Ammon's horn (tissue), 1 donor: ENCODE data around the gene ADAMTSL1.
"Not testable (repeated sequence)": the region's sequence is repeated elsewhere in the genome, so short reads cannot be mapped to it uniquely, and the experiment has no call there.

Experiments used
- DNase-seq: peaks from one replicate; pipeline ENCODE4 v3.0.0-alpha.2; 2016; ENCODE audit warnings: low spot score

ADAMTSL1 gene

DNA sequence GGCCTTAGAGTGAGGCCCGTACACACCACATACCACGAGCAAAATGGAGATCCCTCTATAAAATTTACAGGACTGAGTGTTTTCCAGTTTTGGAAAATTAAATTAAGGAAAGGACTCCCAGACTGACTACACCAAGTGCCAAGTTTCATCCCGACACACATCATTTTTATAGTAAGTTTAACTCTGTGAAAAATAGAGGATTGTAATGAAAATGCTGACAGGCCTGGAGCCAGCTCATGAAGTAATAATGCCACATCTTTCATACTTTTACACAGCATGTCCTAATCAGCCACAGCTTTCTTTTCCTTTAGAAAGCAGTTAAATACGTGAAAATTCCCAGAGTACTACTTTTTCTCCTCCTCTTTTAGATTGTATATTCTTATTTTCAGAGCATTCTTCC, 389.8 kb downstream of the ADAMTSL1 start:
- no peak for DNase-seq

- DNase-seq = no peak
These were observed 390.6 kb downstream of the ADAMTSL1 start for GRCh38 chr9:18864516-18864915.

- no peak for DNase-seq
These were observed 391.6 kb downstream of the ADAMTSL1 start for GRCh38 chr9:18865542-18865941.

- DNase-seq = no peak
These were observed 392.3 kb downstream of the ADAMTSL1 start for GRCh38 chr9:18866121-18866831.

DNA sequence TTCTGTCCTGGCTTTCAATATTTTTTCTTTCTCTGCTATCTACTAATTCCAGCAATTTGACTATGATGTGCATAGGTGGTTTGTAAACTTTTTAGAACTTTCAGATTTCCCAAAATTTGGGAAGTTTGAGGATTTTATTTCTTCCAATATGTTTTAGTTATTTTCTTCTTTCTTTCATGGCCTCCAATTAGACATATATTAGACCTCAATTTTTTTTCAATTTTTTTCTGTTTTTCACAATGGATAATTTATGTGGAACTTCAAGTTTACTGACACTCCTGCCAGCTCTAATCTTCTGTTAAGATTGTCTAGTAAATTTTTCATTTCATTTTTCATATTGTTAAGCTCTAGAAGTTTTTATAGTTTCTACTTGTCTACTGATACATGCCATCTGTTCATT, 395.8 kb downstream of the ADAMTSL1 start:
- no peak for DNase-seq

- DNase-seq = no peak
These were observed 400.1 kb downstream of the ADAMTSL1 start for GRCh38 chr9:18874069-18874468.

DNA sequence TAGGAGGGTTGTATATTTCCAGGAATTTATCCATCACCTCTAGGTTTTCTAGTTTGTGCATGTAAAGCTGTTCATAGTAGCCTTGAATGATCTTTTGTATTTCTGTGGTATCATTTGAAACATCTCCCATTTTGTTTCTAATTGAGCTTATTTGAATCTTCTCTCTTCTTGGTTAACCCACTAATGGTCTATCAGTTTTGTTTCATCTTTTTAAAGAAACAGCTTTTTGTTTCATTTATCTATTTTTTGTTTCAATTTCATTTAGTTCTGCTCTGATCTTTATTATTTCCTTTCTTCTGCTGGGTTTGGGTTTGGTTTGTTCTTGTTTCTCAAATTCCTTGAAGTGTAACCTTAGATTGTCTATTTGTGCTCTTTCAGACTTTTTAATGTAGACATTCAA, 401.0 kb downstream of the ADAMTSL1 start:
- not testable (repeated sequence) for DNase-seq

DNA sequence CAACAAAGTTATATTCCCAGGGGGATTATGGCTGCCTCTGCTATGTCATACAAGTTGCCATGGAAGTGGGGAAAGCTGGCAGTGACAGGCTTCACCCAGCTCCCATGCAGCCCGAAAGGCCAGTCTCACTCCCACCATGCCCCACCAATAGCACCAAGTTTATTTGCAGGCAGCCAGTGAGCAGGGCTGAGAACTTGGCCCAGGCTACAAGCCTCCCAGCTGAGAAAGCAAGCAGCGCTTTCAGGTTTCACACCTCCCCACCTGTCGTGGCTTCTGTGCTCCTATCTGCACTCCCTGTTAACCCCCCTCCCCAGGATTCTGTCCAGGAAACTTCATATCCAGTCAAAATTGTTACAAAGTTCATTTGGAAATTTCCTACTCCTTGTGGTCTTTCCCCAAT, 404.0 kb downstream of the ADAMTSL1 start:
- DNase-seq = no peak

- no peak for DNase-seq
These were observed 407.8 kb downstream of the ADAMTSL1 start for GRCh38 chr9:18881758-18882157.

DNA sequence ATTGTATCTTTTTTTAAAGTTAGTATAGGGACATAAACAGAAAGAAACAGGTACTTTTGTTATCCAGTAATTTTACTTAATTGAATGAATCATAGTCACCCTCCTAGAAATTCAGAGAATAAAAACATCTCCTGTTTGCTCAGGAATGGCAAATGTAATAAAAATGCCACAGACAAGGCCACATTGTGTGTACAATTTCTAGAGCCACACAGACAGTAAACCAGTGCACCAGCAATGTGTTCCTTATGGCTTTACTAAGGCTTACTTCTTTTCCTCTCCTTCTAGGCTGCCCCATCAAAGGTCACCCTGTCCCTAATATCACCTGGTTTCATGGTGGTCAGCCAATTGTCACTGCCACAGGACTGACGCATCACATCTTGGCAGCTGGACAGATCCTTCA, 413.6 kb downstream of the ADAMTSL1 start:
- DNase-seq = no peak

DNA sequence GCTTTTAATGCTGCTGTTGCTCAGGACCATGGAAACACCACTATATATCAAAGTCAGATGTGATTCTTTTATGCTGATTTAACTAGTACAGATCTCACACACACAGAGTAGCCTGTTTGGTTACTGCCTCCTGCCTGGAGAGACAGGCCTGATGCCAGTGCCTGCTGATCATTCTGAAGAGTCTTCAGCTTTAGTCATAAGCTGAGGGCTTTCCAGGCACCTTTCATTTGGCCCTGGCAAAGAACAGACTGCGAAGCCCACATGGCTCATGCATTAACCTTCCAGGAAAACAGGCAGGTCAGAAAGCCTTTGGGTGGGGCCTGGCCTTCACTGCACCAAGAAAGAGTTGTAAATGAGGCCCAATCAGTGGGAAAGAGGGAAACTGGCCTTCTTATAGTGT, 414.3 kb downstream of the ADAMTSL1 start:
- no peak for DNase-seq

- DNase-seq = no peak
These were observed 415.6 kb downstream of the ADAMTSL1 start for GRCh38 chr9:18889550-18889949.

GRCh38 chr9:18890372-18890771, 416.4 kb downstream of the ADAMTSL1 start:
- DNase-seq = no peak

DNA sequence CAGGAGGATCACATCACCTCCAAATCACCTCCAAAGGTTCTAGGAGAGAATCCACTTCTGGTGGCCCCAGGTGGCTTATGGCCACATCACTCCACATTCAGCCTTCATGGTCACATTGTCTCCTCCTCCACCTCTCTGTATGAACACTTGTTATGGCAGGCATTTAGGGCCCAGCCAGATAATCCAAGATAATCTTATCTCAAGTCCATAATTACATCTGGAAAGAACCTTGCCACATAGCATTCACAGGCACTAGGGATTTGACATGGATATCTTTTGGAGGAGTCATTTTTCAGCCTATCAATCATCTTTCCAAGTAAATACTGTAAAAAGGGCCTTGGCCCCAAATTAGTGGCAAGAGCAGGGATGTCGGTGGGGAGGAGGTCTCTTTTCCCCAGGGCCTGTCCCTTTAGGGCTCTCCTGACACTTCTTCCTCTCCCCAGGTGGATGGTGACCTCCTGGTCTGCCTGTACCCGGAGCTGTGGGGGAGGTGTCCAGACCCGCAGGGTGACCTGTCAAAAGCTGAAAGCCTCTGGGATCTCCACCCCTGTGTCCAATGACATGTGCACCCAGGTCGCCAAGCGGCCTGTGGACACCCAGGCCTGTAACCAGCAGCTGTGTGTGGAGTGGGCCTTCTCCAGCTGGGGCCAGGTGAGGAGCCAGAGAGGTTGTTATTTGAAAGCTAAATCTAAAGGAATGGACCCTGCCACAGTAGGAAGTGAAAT, 418.2 kb downstream of the ADAMTSL1 start:
- DNase-seq = no peak

GRCh38 chr9:18893046-18893445, 419.1 kb downstream of the ADAMTSL1 start:
- DNase-seq = no peak

DNA sequence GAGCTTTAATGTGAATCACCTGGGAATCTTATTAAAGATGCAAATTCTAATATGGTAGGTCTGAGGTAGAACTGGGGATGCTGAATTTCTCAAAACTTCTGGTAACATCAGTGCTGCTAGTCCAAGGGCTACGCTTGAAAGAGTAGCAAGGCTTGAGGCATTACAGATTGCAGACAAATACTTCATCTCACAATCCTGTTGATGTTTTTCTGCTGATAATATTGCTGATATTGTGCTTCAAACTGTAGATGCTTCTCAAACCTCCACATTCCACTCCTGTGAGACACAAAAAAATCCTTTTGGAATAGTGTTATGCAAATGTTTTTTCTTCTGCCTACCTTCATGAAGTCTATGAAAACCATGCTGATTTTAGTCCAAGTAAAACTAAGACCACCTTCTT, 419.5 kb downstream of the ADAMTSL1 start:
- no peak for DNase-seq

- no peak for DNase-seq
These were observed 422.1 kb downstream of the ADAMTSL1 start for GRCh38 chr9:18896004-18896403.

DNA sequence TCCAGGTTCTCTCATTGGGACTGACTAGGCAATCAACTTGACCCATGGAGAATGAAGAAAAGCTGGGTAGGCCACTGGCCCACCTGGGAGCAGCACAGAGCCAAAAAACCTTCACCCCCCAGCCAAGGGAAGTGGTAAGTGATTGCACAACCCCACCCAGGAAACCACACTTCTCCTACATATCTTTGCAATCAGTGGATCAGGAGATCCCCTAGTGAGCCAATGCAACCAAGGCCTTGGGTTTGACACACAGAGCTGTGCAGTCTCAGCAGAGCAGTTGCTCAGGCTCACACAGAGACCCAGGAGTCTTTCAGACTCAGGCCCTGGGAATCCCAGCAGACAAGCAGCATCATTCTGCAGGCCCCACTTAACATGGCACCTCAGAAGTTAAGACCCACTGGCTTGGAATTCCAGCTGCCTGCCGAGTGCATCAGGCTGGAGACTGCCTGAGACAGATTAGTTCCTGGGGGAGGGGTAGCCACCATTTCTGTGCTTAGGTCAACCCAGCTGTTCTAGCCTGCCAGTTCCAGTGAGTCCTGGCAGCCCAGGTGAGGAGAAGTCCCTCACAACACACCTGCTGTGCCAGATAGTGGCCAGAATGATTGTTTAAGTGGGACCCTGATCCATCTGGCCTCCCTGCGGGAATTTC, 422.7 kb downstream of the ADAMTSL1 start:
- no peak for DNase-seq

GRCh38 chr9:18903450-18903849, 429.5 kb downstream of the ADAMTSL1 start:
- DNase-seq = no peak

DNA sequence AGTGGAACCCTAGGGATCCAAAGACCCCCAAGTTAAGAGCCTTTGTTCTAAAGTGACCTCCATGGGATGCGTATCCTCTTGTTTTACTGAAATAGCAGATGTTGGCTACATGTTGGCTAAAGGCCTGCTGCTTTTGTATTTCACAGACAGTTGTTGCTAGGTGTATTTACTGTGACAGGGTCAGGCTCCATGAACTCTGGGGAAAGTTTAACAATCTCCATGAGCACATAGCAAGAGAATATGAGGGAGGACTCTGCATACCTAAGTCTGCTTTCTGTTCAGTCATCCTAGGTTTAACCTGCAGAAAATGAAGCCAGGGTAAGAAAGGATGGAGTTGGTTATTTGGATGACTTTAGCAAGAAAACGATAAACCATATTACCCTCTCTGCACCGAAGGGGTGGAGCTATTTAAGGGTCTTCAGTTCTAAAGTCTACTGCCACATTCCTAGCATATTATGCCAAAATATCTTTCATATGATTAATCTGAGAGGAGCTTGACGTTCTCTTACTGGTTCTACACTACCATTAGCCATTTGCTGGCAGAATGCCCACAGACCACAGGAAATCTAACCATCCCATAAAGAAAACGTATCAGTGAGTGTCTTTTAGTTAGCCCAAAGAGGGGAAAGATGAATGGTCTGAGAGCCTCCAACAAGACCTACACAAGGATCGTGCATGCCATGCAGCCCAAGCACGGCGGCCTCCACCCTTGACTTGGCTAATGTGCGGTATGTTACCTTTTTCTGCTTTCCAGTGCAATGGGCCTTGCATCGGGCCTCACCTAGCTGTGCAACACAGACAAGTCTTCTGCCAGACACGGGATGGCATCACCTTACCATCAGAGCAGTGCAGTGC, 431.3 kb downstream of the ADAMTSL1 start:
- DNase-seq = no peak

GRCh38 chr9:18905883-18906629, 432.1 kb downstream of the ADAMTSL1 start:
- DNase-seq = no peak
